Measurements from ENCODE around the gene EIF4G1. TPM values are rescaled to one million over a fixed set of nuclear protein-coding genes. Genes with fewer than 3 reads are reported as not detected.
A peak's percentile ranks its signal among the peaks of the same experiment; 100 is the strongest.

The EIF4G1 gene
- total and polyA plus RNA-seq, 10 of the 15 experiments (the other 5 are each of a cell fraction or from before 2014, with no cell fraction given) = 5.7 to 462 (median 237) TPM

DNA sequence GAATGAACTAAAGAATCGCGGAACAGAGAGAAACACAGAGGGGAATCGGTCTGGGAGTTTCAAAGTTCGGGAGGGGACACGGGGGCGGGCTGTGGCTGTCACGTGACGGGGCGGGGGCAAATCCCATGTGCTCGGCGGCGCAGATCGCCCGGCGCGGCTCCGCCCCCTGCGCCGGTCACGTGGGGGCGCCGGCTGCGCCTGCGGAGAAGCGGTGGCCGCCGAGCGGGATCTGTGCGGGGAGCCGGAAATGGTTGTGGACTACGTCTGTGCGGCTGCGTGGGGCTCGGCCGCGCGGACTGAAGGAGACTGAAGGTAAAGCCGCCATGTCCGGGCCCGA is at the start of gene EIF4G1 (continued):
- TF ChIP-seq BCL11A (IDR thresholded peaks at IDR 0.05; ENCODE audit: low read depth, low read length) (no peak), RCOR1 (conservative IDR thresholded peaks at IDR 0.05; ENCODE audit: low read depth, low read length) (no peak), SRF (IDR thresholded peaks at IDR 0.05; ENCODE audit: low read depth in 2 of 2, low read length in 2 of 2) (no peak), MYC (IDR thresholded peaks at IDR 0.05; ENCODE audit: insufficient read depth, insufficient read length, insufficient replicate concordance, low read length, severe bottlenecking) (no peak), KLF5 (IDR thresholded peaks at IDR 0.05; ENCODE audit: partially characterized antibody) (no peak), SPI1 (IDR thresholded peaks at IDR 0.05; ENCODE audit: borderline replicate concordance, insufficient read depth, low read depth, low read length) (no peak), IKZF2 (IDR thresholded peaks at IDR 0.05) (no peak), POLR2A (IDR thresholded peaks at IDR 0.05; ENCODE audit: low read depth, low read length) (peak; percentile 86), EGR1 (IDR thresholded peaks at IDR 0.05; ENCODE audit: borderline replicate concordance in 1 of 2, low read depth in 2 of 2, low read length in 2 of 2) (peak; percentile 52 to 80), NFYB (IDR thresholded peaks at IDR 0.05; ENCODE audit: insufficient read depth, low read depth, low read length) (no peak), ZNF24 (IDR thresholded peaks at IDR 0.05) (no peak), EED (IDR thresholded peaks at IDR 0.05; ENCODE audit: low read depth) (no peak), DPF2 (IDR thresholded peaks at IDR 0.05) (no peak), EZH2 (IDR thresholded peaks at IDR 0.05; ENCODE audit: borderline replicate concordance, control insufficient read depth, low read depth, low read length) (no peak), FOS (IDR thresholded peaks at IDR 0.05; ENCODE audit: borderline replicate concordance, extremely low read depth, insufficient read length) (no peak), RAD21 (IDR thresholded peaks at IDR 0.05; ENCODE audit: insufficient read depth, low read depth, low read length) (no peak)
- TF ChIP-seq, protein P1, sequence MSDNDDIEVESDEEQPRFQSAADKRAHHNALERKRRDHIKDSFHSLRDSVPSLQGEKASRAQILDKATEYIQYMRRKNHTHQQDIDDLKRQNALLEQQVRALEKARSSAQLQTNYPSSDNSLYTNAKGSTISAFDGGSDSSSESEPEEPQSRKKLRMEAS (IDR thresholded peaks at IDR 0.05; ENCODE audit: low read depth, low read length) = peak; percentile 98
- TF ChIP-seq, protein P2, sequence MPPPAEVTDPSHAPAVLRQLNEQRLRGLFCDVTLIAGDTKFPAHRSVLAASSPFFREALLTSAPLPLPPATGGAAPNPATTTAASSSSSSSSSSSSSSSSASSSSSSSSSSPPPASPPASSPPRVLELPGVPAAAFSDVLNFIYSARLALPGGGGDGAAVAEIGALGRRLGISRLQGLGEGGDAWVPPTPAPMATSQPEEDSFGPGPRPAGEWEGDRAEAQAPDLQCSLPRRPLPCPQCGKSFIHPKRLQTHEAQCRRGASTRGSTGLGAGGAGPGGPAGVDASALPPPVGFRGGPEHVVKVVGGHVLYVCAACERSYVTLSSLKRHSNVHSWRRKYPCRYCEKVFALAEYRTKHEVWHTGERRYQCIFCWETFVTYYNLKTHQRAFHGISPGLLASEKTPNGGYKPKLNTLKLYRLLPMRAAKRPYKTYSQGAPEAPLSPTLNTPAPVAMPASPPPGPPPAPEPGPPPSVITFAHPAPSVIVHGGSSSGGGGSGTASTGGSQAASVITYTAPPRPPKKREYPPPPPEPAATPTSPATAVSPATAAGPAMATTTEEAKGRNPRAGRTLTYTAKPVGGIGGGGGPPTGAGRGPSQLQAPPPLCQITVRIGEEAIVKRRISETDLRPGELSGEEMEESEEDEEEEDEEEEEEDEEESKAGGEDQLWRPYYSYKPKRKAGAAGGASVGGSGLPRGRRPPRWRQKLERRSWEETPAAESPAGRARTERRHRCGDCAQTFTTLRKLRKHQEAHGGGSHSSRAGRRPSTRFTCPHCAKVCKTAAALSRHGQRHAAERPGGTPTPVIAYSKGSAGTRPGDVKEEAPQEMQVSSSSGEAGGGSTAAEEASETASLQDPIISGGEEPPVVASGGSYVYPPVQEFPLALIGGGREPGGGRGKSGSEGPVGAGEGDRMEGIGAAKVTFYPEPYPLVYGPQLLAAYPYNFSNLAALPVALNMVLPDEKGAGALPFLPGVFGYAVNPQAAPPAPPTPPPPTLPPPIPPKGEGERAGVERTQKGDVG (CRISPR knock-in tag; IDR thresholded peaks at IDR 0.05) = no peak
- TF ChIP-seq, protein P3, sequence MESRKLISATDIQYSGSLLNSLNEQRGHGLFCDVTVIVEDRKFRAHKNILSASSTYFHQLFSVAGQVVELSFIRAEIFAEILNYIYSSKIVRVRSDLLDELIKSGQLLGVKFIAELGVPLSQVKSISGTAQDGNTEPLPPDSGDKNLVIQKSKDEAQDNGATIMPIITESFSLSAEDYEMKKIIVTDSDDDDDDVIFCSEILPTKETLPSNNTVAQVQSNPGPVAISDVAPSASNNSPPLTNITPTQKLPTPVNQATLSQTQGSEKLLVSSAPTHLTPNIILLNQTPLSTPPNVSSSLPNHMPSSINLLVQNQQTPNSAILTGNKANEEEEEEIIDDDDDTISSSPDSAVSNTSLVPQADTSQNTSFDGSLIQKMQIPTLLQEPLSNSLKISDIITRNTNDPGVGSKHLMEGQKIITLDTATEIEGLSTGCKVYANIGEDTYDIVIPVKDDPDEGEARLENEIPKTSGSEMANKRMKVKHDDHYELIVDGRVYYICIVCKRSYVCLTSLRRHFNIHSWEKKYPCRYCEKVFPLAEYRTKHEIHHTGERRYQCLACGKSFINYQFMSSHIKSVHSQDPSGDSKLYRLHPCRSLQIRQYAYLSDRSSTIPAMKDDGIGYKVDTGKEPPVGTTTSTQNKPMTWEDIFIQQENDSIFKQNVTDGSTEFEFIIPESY (IDR thresholded peaks at IDR 0.05) = no peak
- TF ChIP-seq, protein P4, sequence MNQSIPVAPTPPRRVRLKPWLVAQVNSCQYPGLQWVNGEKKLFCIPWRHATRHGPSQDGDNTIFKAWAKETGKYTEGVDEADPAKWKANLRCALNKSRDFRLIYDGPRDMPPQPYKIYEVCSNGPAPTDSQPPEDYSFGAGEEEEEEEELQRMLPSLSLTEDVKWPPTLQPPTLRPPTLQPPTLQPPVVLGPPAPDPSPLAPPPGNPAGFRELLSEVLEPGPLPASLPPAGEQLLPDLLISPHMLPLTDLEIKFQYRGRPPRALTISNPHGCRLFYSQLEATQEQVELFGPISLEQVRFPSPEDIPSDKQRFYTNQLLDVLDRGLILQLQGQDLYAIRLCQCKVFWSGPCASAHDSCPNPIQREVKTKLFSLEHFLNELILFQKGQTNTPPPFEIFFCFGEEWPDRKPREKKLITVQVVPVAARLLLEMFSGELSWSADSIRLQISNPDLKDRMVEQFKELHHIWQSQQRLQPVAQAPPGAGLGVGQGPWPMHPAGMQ (IDR thresholded peaks at IDR 0.05; ENCODE audit: borderline replicate concordance) = no peak
- TF ChIP-seq, protein P5, sequence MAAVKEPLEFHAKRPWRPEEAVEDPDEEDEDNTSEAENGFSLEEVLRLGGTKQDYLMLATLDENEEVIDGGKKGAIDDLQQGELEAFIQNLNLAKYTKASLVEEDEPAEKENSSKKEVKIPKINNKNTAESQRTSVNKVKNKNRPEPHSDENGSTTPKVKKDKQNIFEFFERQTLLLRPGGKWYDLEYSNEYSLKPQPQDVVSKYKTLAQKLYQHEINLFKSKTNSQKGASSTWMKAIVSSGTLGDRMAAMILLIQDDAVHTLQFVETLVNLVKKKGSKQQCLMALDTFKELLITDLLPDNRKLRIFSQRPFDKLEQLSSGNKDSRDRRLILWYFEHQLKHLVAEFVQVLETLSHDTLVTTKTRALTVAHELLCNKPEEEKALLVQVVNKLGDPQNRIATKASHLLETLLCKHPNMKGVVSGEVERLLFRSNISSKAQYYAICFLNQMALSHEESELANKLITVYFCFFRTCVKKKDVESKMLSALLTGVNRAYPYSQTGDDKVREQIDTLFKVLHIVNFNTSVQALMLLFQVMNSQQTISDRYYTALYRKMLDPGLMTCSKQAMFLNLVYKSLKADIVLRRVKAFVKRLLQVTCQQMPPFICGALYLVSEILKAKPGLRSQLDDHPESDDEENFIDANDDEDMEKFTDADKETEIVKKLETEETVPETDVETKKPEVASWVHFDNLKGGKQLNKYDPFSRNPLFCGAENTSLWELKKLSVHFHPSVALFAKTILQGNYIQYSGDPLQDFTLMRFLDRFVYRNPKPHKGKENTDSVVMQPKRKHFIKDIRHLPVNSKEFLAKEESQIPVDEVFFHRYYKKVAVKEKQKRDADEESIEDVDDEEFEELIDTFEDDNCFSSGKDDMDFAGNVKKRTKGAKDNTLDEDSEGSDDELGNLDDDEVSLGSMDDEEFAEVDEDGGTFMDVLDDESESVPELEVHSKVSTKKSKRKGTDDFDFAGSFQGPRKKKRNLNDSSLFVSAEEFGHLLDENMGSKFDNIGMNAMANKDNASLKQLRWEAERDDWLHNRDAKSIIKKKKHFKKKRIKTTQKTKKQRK (IDR thresholded peaks at IDR 0.05; ENCODE audit: low read depth, low read length) = no peak
